DMS79 (cell line): ENCODE data around the gene PRG2.
"Not testable (repeated sequence)": the region's sequence is repeated elsewhere in the genome, so short reads cannot be mapped to it uniquely, and the experiment has no call there.

Experiments used
- DNase-seq: peaks from one replicate; lab custom pipeline; 2025; lab: John Stamatoyannopoulos, UW

PRG2 gene

GRCh38 chr11:57368106-57368844, 22.2 kb downstream of the PRG2 start:
- peak; percentile 17 for DNase-seq

- DNase-seq: no peak
These were observed 25.4 kb downstream of the PRG2 start for GRCh38 chr11:57364851-57365660.

GRCh38 chr11:57363131-57364080, 27.0 kb downstream of the PRG2 start:
- DNase-seq: no peak

- DNase-seq: no peak
These were observed 28.5 kb downstream of the PRG2 start for GRCh38 chr11:57361926-57362325.

GRCh38 chr11:57361420-57361819, 29.0 kb downstream of the PRG2 start:
- not testable (repeated sequence) for DNase-seq

GRCh38 chr11:57360991-57361390, 29.5 kb downstream of the PRG2 start:
- DNase-seq: no peak

GRCh38 chr11:57359896-57360690, 30.4 kb downstream of the PRG2 start:
- DNase-seq: no peak

- DNase-seq: no peak
These were observed 31.1 kb downstream of the PRG2 start for GRCh38 chr11:57359396-57359795.

- DNase-seq: no peak
These were observed 31.5 kb downstream of the PRG2 start for GRCh38 chr11:57358991-57359390.

- DNase-seq: no peak
These were observed 31.9 kb downstream of the PRG2 start for GRCh38 chr11:57358543-57358961.

- no peak for DNase-seq
These were observed 32.6 kb downstream of the PRG2 start for GRCh38 chr11:57357856-57358255.

GRCh38 chr11:57357310-57357709, 33.1 kb downstream of the PRG2 start:
- no peak for DNase-seq

GRCh38 chr11:57356268-57356667, 34.2 kb downstream of the PRG2 start:
- no peak for DNase-seq

- no peak for DNase-seq
These were observed 35.8 kb downstream of the PRG2 start for GRCh38 chr11:57354699-57355098.

GRCh38 chr11:57353852-57354251, 36.6 kb downstream of the PRG2 start:
- no peak for DNase-seq

- DNase-seq: no peak
These were observed 37.0 kb downstream of the PRG2 start for GRCh38 chr11:57353446-57353845.

GRCh38 chr11:57353036-57353435, 37.4 kb downstream of the PRG2 start:
- DNase-seq: no peak

- DNase-seq: no peak
These were observed 40.8 kb downstream of the PRG2 start for GRCh38 chr11:57349491-57350274.

- no peak for DNase-seq
These were observed 41.7 kb downstream of the PRG2 start for GRCh38 chr11:57348636-57349313.

GRCh38 chr11:57348052-57348451, 42.4 kb downstream of the PRG2 start:
- no peak for DNase-seq
